GM12873 (cell line): ENCODE measurements around the gene UBE2N.

ENCODE experiments used
- TF ChIP-seq, protein P1 (sequence below): IDR thresholded peaks from 2 replicates; pipeline ENCODE4 v1.5.1; 2012; ENCODE audit warnings: low read depth, mild to moderate bottlenecking, moderate library complexity, low read length, control low read depth; ENCODE audit not compliant: insufficient read depth; ENCODE audit errors: missing control alignments

UBE2N gene

GRCh38 chr12:93404961-93405849 is 36.5 kb downstream of the UBE2N start:
- TF ChIP-seq, protein P1, sequence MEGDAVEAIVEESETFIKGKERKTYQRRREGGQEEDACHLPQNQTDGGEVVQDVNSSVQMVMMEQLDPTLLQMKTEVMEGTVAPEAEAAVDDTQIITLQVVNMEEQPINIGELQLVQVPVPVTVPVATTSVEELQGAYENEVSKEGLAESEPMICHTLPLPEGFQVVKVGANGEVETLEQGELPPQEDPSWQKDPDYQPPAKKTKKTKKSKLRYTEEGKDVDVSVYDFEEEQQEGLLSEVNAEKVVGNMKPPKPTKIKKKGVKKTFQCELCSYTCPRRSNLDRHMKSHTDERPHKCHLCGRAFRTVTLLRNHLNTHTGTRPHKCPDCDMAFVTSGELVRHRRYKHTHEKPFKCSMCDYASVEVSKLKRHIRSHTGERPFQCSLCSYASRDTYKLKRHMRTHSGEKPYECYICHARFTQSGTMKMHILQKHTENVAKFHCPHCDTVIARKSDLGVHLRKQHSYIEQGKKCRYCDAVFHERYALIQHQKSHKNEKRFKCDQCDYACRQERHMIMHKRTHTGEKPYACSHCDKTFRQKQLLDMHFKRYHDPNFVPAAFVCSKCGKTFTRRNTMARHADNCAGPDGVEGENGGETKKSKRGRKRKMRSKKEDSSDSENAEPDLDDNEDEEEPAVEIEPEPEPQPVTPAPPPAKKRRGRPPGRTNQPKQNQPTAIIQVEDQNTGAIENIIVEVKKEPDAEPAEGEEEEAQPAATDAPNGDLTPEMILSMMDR: no peak

DNA sequence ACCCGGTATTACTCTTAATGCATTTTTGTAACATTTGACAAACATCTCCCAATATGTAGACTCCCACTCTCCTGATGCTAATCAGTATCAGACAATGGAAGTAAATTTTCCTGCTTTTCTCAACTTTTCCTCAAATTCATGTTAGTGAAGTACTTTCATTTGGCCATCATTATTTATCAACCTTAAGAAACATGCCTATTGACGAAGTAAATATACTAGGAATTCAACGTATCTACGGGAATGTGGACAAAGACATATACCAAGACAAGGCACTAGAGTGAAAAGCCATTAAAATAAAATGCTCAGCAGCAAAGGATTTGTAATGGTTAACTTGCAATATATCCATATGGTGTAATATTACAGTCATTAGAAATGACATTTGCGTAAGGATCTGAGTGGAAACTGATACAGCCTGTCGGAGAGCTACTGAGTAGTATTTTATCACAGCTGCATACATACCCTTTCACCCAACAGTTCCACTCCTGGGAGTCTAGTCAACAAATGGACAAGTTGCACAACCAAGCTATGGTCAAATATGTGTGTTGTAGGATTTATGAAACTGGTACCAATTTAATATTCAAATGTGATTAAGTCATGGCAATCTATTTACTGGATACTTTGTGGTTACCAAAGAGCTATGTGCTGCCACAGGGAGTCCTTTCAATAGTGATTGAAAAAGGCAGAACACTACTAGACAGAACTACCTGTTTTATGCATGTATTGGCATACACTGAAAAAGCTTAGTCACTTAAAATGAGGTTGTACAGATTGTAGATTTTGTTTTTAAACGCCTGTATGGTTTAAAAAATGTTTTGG is 37.6 kb downstream of the UBE2N start:
- TF ChIP-seq, protein P1: no peak

GRCh38 chr12:93402333-93403311 is 39.1 kb downstream of the UBE2N start:
- TF ChIP-seq, protein P1: no peak

DNA sequence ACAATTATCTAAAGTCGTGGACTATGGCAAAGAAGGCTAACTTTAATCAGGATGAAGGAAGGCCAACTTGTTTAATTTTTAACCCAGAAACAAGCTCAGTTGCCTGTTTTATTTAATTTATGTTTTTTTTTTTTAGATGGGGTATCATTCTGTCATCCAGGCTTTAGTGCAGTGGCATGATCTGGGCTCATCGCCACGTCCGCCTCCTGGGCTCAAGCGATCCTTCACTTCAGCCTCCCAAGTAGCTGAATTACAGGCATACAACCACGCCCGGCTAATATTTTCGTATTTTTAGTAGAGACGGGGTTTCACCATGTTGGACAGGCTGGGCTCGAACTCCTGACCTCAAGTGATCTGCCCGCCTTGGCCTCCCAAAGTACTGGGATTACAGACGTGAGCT is 44.3 kb downstream of the UBE2N start:
- TF ChIP-seq, protein P1: no peak

- TF ChIP-seq, protein P1: no peak
These were observed 48.3 kb downstream of the UBE2N start for GRCh38 chr12:93393425-93393824.

- TF ChIP-seq, protein P1: no peak
These were observed 51.0 kb downstream of the UBE2N start for GRCh38 chr12:93390549-93391297.
